Cerebellar cortex (tissue), 1 donor: Measurements from ENCODE around the gene AGAP5.
A peak's percentile ranks its signal among the peaks of the same experiment; 100 is the strongest.
"Not testable (repeated sequence)": the region's sequence is repeated elsewhere in the genome, so short reads cannot be mapped to it uniquely, and the experiment has no call there.

Experiments used
- DNase-seq: peaks from one replicate; pipeline ENCODE4 v3.0.0-alpha.2; 2015; ENCODE audit warnings: low spot score

AGAP5 gene

DNA sequence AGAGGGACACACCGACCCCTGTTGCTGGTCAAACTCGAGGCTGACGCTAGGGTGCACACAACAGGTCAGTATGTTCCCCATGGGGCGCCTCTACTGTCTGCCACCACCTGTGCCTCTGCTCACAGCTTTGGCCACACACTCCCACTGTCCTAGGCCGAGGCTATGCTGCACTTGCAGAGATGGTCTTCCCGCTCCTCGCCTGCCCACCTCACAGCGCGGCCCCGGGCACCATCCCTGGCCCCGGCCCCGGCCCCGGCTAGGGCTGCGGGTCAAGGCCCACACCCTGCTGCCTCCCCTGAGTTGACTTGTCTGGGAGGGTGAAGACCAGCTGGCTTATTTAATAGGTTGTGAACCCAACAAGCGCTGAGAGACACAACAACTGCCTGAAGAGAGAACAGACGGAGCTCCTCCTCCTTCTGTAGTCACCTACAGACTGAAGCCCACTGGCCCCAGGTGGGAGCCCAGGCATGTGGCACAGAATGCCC is at the start of gene AGAP5:
TSS of gene AGAP5 (minus strand) at position 435 of the 485 bp plus-strand sequence. CDS start at position 81, 354 bp downstream.
- not testable (repeated sequence) for DNase-seq

DNA sequence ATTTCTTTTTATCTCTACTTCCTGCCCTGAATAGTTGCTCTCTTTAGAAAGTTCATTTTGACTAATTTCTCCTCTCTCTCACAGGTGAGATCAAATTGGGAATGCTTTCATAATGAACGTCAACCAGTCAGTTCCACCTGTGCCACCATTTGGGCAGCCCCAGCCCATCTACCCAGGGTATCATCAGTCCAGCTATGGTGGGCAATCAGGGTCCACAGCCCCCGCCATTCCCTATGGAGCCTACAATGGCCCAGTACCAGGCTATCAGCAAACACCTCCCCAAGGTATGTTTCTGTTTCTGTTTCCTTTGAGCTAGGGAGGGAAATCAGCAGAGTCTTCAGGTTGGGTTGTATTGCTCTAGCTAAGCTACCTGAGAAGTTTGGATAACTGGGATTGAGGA is 48.8 kb upstream of the AGAP5 start:
- DNase-seq, result no peak

DNA sequence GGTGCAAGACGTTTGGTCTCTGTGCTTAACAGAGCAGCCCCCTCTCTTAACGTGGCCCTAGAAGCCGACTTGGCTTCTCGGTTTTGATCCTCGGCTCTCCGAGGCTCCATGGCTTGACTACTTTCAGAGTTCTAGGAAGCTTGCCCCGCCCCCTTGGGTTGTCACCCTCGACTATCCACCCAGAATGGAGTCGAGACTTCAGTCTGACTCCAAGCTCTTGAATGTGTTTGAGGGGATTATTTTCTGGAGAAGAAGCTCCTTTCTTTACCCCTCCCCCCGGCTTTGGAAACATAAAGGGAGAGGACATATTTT is 46.7 kb upstream of the AGAP5 start:
- DNase-seq, result peak; percentile 60

DNA sequence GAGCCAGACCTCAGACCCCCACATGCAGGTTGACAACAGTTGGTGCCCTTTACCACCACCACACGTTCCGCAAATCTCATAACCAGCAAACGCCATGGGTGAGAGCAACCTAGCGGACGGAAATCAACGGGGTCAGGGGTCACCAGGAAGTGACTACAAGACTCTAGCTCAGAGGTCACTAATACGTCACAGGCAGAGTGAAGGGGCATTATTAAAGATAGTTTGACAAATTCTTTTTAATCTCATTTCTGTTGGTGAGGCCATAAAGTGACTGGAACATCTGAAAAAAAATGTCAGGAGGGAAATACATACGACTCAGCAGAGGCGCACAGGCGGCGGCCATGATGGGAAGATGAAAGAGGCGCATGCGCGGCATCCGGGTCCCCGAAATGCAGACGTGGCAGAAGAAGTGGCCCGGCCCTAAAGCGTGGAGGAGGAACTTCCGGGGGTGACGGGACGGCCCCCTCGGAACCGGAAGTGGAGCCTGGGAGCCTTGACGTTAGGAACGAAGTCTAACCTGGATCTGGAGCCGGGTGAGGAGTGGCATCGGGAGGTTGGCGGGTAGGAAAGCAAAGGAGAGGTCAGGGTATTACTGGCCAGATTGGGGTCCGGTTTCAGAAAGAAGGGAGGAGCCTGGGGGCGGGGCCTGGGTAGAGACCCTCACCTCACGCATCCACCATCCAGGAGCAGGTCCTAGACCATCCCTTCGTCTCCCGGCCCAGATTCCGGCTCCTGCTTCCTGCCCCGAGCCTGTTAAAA is 46.2 kb upstream of the AGAP5 start, which contains the start of gene SEC24C:
TSS of gene SEC24C (plus strand) at position 468 of the 759 bp plus-strand sequence. CDS start 2,461 bp downstream, outside the sequence.
- peak; percentile 97 for DNase-seq

DNA sequence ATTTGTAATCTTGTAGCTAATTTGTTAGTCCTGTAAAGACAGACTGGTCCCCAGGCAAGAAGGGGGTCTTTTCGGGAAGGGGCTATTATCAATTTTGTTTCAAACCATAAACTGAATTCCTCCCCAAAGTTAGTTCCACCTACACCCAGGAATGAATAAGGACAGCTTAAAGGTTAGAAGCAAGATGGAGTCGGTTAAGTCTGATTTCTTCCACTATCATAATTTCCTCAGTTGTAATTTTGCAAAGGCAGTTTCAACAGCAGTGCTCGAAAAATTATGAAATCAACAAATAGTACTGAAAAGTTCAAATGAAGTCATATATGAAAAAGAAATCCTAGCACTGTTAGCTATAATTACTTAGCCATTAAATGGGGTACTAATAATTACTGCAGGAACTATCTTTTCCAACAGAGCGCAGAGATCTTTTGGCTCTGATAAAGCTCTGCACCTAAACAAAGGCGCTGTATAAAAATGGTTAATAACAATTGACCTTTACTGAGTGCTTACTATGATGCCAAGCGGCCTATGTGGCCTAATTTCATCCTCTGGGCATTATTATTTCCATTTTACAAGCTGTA is 45.5 kb upstream of the AGAP5 start:
- no peak for DNase-seq

DNA sequence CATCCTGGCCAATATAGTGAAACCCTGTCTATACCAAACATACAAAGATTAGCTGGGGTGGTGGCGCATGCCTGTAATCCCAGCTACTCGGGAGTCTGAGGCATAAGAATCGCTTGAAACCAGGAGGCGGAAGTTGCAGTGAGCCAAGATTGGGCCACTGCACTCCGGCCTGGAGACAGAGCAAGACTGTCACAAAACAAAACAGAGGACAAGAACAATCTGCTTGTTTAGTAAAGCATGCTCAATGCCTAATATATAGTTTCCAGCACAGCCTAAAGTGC is 44.5 kb upstream of the AGAP5 start:
- no peak for DNase-seq

DNA sequence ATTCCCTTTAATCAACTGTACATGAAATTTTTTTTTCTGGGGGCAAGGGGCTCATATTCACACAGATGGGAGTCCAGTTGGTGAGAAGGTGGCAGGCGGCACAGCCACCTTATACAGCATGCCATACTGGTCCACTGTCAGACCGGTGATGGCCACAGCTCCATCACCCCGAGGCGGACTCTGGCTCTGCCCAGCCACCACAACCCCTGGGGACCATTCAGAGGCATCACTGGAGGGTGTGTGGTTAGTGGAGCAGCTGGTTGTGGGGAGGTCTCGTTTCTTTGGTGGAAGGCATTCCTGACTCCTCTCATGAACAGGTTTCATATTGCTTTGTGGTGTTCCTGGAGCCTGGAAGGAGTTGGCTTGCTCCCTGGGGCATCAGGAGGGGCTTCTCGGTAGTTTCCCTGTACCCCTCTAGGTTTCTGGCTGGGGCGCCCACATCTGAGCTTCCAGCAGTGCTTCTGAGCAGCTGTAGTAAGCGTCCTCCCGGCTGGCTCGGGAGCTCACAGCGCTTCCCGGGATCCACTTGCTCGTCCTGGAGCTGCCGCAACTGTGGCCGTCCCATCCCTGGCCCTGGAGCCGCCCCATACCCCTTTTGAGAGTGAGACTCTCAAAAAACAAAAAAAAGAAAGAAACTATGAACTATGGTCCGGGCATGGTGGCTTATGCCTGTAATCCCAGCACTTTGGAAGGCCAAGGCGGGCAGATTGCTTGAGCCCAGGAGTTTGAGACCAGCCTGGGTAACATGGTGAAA is 42.8 kb upstream of the AGAP5 start:
- not testable (repeated sequence) for DNase-seq

DNA sequence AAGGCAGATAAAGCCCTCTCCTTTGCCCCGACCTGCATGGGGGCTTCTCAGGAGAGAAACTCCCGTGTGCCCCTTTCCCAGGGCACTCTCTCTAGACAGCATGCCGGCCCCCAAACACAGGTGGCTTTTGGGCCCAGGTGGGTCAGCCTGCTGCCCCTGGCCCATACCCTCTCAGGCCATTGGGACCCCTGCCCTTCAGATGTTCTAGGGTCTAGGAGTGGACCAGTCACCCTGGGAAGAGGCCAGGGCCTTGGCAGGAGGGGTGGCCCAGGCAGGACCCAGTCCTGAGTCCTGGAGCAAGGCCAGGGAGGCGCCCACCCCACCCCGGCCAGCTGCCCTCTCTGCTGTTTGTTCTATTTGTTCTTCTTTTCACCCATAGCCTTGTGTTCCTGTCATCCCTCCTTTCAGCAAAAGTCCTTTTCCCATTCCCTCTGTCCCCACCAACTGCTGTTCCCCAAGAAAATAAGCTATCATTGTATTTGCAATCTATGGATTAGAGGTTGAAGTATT is 36.9 kb upstream of the AGAP5 start:
- no peak for DNase-seq

DNA sequence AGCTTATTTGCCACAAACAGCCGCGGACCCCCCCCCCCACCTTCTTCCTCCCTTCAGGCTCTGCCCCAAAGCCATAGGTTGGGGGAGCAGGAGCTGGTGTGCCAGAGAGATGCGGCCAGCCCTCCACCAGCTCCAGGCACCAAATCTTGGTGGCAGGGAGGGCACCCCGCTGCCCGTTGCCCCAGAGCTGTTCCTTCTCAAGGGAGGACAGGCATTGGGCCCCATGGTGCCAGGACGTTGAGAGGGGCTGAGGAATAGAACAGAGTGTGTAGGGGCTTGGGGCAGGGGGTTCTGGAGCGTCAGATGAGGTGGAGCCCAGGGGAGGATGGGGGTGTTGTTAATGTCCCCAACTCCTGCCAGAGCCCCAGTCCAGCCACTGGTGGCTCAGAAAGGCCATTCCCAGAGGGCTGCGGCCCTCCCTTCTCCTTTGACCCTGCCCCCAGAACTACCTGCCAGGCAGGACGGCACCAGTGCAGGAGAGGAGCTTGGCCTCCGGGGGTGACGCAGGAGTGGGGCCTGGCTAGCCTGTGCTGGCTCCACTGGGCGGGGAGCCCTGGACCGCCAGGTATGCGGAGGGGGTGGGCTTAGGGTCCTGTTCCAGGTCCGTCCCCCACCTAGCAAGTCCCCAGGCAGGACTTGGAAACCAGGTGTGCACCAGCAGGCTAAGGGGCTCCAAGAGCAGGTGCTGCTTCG is 36.3 kb upstream of the AGAP5 start:
- DNase-seq, result no peak

DNA sequence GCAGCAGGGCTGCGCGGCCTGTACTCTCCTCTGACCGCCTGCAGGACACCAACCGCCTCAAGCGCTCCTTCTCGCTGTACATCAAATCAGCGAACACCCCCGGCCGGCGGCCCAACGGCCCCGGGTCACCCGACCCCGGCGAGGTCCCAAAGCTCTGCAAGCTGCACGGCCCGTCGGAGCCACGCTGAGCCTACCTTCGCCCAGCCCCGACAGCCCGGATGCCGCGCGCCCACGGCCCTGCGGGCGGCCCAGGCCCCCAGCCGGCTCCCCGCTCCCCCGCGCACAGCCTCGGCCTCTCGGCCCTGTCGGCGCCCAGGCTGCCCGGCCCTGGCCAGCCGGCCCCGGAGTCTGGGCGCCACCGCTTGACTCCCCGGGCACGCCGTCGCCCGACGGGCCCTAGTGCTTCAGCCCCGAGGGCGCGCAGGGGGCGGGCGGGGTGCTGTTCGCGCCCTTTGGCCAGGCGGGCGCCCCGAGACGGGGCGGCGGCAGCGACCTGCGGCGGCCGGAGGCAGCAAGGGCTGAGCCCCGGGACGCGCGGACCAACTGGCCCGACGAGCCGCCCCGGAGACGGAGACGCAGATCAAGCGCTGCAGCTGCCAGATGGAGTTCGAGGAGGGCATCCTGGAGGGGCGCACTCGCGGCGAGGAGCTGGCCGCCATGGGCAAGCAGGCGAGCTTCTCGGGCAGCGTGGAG is 35.2 kb upstream of the AGAP5 start:
- DNase-seq, result no peak

DNA sequence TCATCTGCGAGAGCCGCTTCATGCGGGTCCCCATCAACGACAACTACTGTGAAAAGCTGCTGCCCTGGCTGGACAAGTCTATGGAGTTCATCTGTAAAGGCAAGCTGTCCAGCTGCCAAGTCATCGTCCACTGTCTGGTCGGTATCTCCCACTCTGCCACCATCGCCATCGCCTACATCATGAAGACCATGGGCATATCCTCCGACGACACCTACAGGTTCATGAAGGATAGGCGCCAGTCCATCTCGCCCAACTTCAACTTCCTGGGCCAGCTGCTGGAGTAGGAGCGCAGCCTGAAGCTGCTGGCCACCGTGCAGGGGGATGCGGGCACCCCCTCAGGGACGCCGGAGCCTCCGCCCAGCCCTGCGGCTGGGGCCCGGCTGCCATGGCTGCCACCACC is 34.5 kb upstream of the AGAP5 start:
- DNase-seq, result no peak

DNA sequence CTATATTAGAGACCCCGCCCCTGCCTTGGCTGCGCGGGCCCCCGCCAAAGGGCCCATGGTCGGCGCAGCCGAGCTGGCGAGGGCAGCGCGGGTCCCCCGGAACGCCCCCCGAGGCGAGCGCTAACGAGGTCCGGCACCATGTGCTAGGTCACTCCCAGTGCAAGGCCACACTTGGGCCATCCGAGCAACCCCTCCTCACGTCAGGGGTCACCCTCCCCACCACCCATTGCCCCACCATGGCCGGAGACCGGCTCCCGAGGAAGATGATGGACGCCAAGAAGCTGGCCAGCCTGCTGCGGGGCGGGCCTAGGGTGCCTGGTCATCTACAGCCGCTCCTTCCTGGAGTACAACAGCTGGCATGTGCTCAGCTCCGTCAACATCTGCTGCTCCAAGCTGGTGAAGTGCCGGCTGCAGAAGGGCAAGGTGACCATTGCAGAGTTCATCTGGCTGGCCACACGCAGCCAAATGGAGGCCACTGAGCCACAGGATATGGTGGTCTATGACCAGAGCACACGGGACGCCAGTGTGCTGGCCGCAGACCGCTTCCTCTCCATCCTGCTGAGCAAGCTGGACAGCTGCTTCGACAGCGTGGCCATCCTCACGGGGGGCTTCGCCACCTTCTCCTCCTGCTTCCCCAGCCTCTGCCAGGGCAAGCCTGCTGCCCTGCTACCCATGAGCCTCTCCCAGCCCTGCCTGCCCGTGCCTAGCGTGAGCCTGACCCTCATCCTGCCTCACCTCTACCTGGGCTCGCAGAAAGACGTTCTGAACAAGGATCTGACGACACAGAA is 33.9 kb upstream of the AGAP5 start:
- DNase-seq, result no peak

DNA sequence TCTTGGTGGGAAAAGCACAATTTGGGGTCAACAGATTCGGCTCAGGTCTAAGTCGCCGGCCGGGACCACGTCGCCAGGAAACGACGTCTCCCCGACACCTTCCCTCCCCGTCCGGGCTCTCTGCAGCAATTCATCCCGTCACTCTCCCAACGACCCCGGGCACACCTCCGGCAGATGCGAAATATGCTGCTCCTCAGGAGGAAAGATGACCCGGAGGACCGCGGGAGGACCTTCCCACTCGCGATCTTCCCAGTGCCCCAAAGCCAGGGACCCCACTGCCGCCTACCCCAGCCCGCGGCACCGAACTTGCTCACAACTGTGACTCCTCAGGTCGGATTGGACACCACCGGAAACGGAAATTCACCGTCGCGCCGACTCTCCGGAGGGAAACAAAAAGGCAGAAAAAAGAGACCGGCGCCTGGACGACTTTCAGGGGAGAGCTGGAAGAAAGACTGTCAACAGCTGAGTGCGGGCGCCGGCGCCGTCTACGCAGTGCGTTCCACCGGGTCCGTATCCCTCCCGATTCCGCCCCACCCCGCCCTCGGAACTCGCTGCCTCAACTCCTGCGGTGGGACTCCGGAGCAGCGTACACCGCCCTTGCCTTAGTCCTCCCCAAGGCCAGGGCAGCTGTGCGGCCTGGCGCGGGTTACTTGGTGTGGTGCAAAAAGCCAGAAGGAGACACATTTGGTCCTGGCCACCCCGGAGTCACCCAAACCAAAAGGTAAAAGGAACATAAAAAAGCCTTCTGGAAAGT is 32.4 kb upstream of the AGAP5 start:
- DNase-seq, result peak; percentile 95

DNA sequence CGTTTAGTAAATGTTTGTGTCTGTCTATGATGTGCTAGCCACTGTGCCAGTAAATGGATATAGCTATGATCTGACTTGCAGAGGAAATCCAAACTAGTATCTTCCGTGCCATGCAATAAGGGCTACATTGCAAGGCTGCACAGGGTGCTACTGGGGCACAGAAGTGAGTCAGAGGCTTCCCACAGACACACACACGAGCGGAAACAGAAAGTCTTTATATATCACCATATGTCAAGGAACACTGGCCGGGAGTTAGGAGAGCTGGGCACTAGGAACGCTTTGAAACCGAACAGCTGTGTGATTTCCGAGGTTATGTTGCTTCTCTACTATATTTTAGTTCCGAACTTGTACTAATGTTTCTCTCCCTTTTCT is 31.9 kb upstream of the AGAP5 start:
- DNase-seq, result not testable (repeated sequence)

DNA sequence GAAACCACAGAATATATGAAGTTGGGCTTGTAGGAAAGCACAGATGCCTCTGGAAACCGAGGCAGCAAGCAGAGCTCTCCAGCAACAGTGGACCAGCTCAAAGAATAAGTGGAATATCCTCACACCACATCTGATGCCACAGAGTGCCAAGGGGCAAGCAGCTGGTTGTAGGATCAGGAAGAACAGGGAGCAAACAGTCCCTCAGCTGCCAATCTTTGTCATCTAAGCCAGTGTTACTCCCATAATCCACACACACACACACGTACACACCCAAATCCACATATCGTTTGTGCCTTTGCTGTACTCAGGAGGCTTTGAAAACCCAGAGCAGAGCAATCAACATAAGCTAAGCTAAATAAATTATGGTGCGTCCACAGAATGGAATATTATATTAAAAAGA is 25.6 kb upstream of the AGAP5 start:
- no peak for DNase-seq

DNA sequence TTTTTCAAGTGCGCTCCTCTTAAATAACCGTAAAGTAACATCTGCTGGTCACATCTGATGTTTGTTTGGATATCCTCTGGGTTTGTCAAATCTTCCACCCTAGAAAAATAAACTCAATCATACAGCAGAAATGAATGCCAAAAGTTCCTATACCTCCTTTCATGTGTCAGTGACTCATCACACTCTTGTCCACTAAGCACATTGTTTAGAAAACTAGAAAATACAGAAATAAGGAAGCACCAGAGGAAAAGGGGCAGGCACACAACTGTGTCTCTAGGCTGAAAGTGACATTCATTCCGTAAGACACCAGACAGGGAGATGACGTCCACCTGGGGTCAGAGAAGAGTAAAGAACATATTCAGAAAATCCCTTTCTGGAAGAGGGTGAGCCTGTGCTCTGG is 22.7 kb upstream of the AGAP5 start:
- DNase-seq, result not testable (repeated sequence)

DNA sequence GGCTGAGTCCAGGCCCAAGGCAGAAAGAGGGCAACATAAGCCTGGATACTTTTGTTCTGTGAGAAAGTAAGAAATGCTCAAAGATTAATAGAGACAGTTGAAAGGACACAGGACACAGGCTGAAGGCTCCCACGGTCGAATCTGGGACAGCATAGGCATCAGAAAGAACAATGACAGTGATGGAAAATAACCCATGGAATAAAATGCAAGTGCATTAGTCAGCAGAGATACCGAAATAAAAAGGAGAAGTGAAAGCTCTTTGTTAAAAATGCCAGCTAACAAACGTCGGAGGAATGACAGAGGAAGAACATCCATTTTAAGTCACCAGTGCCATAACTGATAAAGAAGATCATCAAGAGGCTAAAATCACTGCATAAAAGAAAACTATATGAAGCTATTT is 19.6 kb upstream of the AGAP5 start:
- no peak for DNase-seq

DNA sequence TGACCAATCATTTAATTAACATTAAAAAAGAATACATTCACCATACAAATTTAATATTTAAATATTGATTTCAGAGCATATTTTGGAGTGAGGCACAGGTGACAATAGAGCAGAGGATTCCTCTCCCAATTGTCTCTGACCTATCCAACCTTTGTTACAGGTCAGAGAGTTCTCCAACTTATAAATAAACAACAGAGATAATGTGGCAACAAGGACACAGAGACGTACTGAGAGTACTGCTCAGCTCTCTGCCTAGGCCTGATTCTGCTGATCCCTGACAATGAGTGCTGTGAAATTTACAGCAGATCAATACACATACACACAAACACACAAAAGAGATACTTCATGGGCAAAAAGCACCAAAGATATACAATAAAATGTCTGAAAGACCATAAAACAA is 18.3 kb upstream of the AGAP5 start:
- no peak for DNase-seq

DNA sequence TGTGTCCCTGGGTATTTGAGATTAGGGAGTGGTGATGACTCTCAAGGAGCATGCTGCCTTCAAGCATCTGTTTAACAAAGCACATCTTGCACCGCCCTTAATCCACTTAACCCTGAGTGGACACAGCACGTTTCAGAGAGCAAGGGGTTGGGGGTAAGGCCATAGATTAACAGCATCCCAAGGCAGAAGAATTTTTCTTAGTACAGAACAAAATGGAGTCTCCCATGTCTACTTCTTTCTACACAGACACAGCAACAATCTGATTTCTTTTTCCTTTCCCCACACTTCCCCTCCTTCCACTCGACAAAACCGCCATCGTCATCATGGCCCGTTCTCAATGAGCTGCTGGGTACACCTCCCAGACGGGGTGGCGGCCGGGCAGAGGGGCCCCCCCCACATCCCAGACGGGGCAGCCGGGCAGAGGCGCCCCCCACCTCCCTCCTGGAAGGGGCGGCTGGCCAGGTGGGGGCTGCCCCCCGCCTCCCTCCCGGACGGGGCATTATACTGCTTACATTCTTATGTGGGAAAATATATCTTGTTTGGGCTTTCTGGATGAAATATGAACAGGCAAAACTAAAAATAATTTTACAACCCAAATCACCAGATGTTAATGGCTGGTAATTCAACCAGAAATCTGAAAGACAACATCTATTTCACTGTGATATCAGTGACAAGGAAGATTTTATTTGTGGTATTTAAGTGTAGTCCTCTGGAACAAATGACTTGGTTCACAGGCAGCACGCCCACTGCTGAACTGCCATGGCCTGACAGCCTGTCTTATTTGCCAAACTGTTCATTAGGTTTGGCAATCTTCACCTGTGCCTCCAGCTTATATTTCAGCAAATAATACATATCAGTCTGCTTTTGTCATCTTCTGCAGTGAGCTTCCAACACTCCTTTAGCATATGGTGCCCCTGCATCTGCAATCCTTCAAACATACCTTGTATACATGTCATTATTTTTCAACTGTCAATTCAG is 17.6 kb upstream of the AGAP5 start:
- DNase-seq, result not testable (repeated sequence)
